NCI-H524 (cell line): ENCODE measurements around the gene SFSWAP.

Experiments used
- DNase-seq, 2 experiments: peaks; one replicate each; lab custom pipeline; 2025; lab: John Stamatoyannopoulos, UW

Gene SFSWAP

DNA sequence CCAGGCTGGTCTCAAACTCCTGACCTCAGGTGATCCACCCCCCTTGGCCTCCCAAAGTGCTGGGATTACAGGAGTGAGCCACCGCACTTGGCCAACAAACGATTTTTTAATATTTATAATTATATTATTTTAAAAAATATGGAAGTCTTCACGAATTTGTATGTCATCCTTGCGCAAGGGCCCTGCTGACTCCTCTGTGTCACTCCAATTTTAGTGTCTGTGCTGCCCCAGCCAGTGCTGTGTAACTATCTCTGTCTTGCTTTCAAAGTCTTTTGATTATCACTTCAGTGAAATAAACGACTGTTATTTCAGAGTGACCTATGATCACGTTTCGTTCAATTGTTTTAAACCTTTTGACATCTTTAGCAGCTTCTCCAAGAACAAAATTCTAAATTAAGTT lies 104.2 kb downstream of the SFSWAP start:
- no peak for DNase-seq

DNA sequence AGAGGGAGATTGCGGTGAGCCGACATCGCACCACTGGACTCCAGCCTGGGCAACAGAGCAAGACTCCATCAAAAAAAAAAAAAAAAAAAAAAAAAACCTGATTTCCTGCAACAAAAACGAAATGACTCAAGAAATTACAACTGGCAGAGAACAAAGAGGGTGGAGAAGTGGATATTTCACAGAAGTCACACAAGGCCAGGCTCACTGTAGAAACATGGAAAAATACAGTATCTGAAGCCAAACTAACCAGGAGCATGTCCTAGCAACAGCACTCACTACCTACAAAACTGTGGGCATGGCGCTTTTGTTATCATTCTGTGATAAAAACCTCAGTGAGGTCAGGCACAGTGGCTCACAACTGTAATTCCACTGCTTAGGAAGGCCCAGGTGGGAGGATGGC lies 105.6 kb downstream of the SFSWAP start:
- DNase-seq: no peak

DNA sequence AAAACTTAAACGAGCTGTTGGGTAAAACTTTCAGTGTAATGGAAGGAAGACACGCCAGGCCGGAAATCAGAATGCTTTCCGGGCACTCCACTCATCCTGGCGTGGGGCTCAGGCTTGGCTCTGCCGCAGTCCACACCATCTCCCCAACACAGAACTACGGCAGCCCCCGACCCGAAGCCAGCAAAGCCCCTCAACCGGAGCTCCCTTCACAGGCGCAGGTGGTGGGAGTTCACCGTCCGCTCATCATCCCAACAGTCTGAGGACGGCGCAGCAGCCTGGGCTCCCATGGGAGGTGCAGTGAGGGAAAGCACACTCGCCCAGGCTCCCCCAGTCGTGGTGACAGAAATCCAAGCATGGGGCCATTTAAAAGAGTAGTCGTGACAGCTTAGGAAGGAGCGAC lies 106.4 kb downstream of the SFSWAP start:
- DNase-seq: no peak

DNA sequence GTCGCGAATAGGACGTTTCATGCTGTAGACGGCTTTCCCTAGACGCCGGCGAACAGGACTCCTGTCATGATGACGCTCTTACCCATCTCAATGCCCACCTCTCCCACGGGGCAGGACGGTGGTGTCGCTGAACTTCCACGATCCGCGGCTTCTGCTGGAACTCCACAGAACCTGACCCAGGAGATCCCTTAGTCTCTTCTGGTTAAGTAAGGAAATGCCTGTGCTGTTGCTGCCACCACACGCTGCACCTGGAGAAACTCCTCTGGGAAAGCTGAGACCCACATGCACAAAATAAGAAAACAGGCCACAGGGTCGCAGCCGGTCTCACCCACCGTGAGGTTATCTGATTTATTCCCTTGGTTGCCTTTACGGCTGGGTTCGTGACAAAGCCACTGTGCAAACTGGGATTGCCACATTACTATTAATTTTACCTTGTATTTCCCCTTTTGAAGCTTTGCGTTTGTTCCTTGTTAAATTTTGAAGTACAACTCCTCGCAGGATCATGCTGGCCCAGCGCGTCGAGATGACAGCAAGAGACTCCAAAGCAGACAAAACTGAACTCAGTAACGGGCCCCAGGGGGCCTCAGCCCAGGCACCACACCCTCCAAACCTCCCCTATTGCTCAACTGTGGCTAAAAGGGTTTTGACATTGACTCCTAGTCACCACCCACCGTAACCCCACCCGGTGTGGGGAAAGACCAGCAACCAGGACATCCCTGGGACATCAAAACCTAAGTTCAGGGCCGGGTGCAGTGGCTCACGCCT lies 108.1 kb downstream of the SFSWAP start:
- no peak for DNase-seq

DNA sequence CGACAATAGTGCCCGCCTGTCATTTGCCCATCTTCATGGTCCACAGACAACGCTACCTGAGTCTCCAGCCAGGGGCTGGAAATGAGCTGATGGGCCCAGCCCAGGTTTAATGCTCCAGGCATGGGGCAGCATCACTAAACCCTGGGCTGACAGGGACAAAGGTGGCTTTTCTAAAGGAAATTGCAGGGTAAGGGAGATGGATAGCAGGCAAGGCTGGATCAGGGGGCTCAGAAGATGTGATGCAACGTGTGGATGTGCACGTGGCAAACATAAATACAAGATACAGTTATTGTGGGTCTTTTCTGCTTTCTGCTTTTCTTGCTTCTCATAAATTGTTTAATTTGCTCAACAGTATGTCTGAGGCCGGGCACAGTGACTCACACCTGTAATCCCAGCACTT lies 113.6 kb downstream of the SFSWAP start:
- no peak for DNase-seq

DNA sequence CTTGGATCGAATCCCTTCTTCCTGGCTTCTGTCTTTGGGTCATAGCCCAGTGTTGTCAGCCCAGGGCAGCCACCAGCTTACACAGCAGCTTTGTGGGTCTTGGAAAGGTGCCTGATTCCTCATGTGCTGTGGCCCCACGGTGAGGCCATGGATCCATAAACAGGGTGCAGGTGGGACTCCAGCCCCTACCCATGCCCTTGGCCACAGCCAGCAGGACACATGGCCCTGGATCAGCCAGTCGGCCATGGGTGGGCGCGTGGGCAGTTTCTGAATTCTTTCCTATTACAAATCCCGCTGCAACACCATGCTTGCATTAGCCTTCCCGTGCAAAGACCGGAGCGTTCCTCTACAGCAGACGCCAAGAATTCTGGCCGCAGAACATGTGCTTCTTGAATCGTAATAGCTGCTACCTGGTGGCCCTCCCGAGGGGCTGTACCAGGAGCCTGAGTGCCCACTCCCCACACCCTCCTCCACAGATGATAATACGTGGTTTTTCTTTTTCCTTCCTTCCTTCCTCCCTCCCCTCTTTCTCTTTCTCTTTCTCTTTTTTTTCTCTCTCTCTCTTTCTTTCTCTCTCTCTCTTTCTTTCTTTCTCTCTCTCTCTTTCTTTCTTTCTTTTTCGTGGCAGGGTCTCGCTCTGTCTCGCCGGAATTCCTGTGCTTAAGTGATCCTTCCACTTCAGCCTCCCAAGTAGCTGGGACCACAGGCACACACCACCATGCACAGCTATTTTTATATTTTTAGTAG lies 114.4 kb downstream of the SFSWAP start:
- no peak for DNase-seq

DNA sequence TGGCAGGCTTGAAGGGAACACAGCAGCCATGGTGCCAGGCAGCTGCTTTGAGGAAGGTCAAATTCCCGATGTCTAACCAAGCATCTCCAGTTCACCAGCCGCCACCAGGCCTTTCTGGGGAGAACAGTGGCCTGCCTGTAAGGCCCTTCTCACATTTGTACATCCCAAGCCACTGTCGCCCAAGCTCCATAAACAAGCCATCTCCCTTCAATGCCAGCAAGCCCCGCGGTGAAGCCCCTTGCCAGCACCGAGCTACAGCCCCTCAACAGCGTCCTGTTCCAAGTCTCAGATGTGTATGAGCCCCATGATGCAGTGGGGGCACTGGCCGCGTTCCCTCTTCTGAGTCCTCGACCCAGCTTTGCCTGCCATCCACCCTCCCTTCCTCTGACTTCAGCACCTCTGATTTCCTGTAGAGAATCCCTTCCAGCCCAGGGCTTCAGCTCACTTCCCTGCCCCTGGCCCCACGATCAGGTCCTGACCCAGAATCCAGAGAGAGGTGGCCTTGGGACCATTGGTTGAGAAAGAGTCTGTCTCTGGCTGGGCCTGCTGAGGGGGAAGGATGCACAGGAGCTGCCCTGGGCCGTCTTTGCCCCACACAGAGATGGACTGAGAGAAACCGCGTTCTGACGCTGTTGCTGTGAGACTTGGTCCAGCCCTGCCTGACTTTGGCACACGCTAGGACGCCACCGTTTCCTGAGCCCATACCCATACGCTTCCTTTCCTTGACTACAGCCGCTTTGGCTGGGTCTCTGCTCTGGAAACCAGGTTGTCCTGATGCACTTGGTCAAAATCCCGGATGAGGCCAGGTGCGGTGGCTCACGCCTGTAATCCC lies 115.4 kb downstream of the SFSWAP start:
- DNase-seq: no peak

DNA sequence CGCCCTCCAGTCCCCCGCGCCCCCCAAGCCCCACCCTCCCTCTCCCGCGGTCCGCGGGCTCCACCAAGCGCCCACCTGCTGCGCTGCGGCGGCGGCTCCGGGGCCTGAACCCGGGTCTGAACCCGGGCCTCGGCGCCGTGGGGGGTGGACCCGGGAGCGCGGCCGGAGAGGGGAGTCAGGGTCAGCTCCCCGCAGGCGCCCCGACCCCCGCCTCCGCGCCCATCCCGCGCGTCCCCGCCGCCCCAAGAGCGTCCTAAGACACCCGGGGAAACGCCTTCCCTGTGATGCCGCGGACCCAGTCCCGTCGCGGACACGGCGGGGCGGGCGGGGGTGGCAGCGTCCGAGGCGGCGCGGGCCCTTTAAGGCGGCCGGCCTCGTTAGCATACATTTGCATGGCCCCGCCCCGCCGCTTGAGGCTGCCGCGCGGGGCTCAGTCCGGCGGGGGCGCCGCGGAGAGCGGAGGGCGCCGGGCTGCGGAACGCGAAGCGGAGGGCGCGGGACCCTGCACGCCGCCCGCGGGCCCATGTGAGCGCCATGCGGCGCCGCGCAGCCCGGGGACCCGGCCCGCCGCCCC lies 117.2 kb downstream of the SFSWAP start, which contains the start of gene MMP17:
MMP17 (plus strand) TSS at position 433 of the 574 bp plus-strand sequence; CDS start at position 535, 102 bp downstream.
- DNase-seq: peak in 1 of 2 experiments; percentile 52

DNA sequence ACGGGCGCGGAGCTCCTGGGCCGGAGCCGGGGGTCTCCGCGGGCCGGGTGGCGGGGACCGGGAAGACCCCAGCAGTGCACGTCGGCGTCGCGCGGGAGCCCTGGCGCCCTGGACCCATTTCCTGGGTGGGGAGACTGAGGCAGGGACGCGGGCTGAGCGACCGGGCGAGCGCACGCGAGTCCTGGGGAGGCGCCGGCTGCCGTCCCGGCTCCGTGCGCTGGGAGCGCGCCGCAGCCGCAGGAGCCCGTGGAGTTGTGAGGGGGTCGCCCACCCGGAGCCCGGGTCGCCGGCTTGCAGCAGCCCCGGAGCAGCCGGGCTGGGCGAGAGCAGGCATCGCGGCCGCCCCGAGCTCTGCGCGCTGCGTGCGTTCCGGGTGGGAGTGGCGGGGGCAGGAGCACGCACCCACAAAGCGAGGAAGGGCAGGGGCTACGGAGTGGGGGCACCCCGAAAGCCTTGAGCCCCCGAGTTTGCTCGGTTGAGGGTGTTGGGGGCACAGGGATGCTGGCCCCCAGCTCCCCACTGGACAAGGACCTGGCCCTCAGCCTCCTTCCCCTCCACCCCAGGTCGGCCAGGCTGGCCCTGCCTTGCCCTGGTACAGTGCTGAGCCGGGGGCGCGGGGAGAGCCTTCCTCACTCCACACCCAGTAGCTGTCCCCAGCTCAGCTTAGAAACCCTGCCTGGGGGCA lies 117.9 kb downstream of the SFSWAP start:
- DNase-seq: peak in 1 of 2 experiments; percentile 52

DNA sequence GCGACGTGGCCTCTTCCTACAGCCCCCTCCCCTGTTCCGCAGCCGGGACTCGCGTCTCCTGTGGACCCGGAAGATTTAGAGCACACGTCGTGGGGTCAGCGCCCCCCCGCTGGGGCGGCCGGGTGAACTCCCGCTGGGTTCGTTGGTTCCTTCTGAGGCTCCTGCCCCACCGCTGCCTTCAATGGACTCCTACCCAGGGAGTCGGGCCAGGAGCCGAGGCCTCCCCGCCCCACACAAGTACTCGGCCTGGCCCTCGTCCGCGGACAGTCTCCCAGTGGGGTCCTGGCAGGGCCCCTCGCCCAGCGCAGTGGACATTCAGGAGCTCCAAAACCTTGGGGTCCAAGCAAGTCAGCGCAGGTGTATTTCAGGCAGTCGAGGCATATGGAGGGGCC lies 118.5 kb downstream of the SFSWAP start:
- peak in 1 of 2 experiments; percentile 52 for DNase-seq

DNA sequence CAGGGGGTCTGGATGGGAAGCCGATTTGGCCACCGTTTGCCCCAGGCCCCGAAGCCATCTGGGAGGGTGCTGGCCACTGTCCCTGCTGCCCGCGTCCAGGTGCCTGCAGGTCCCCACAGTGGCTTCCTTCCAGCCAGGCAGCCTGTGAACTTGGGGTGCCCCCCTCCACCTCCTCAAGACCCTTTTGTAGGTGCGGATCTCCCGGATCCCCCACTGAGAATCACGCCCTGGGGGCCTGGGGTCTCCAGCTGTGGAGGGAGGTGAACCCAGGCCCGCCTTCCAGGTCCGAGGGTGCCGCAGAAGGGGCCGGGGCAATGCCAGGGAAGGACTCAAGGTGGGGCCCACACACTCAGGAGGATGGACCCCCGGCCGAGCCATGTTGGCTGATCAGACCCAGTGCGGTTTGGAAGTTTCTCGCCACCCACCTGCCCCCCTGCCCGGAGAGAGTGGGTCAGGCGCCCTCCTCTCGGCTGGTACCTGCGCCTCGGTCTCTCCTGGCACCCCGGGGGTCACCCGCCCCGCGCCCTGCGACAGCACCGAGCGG lies 119.0 kb downstream of the SFSWAP start:
- DNase-seq: peak in 1 of 2 experiments; percentile 19

DNA sequence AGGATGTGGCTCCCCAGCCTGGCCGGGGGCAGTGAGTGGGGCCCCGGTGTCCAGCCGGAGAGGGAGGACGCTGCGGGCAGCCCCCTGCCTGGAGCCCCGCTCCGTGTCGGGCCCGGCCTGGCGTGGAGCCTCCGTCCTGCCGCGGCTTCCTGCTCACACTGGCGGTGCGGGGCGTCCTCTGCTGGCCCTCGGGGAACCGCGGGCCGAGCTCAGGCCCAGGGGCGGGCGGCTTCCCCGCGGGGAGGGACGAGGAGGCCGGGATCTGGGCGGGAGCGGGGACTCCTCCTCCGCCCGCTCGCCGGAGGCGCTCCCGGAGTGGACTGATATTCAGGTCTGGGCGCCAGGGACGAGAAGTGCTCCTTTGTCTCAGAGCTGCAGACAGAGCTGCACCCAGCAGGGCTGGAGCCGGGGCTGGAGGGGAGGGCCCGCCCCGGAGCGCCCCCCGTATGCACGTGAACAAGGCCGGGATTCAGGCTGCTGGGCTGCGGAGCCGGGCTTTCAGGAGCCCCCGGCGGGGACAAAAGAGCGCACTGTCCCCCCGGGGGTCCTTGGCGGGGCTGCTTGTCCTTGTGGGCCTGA lies 119.5 kb downstream of the SFSWAP start:
- DNase-seq: peak; percentile 29 to 61

DNA sequence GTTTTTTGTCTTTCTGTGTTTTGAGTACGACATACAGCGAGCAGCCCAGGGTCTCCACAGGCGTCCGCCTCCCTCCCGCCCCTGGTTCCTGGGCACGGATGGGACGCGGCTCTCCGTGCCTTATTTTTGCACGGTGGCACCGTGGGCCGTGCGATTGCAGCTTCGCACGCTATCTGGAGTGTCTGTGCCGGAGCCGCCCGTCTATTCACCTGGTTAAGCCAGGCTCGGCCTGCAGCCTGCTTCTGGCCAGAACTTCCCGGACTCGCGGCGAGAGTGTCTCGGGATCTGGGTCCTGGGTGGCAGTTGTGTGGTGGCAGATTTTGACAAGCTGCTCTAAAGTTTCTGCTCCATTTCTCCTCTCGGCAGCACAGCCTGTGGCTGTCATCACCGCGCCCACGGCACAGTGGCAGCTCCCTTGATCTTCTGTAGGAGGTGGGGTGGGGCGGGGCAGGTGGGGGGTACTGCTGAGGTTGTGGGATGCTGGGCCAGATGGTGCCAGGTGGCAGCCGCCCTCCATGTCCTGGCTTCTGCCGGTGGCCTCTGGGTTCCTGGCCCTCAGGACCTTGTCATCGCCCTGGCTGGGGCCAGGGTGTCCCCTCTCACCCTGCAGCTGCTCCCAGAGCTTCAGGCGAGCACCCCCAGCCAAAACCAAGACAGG lies 120.2 kb downstream of the SFSWAP start:
- DNase-seq: peak; percentile 70 to 85

DNA sequence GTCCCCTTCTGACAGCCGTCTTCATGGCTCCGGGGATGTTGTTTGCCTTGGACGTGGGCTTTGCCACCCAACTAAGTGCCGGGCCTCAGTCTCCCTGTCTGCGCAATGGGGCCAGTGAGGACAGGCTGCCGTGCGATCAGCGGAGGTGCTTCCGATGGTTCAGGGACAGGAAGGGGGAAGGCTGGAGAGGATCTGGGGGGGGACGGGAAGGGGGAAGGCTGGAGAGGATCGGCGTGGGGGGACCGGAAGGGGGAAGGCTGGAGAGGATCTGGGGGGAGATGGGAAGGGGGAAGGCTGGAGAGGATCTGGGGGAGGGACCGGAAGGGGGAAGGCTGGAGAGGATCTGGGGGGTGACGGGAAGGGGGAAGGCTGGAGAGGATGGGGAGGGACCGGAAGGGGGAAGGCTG lies 120.7 kb downstream of the SFSWAP start:
- peak; percentile 68 to 78 for DNase-seq

DNA sequence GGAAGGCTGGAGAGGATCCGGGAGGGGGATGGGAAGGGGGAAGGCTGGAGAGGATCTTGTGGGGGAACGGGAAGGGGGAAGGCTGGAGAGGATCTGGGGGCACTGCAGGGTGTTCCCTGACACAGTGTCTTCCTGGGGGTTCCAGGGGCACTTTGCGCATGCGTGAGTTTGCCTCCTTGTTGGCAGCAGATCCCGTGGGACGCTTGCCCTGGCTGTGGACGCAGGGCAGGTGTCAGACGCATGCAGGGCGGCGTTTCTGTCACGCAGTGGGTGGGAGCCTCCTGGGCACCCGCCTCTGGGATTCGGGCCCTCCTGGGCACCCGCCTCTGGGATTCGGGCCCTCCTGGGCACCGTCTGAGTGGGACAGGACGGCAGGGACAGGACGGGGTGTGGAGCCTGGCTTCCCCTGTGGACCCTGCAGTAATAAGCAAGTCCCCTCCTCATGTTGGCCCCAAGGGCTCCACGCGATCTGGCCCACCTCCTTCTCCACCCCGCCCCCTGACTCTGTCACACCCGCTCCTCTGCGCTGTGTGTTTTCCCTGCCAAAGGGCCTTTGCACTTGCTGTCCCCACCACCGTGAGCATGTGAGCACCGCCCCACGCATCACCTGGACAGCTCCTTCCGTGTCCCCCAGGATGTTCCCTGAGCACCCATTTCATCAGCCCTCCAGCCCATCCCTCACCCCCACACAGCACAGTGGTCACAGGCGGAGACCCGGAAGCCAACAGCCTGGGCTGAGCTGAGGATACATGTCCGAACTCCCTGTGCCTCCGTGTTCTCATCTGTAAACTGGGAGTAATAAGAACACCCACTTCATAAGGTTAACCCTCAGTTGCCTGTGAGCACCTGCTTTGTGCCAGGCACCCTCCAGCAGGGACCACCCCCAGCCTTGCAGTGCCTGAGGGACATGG lies 121.7 kb downstream of the SFSWAP start:
- peak; percentile 53 to 79 for DNase-seq

DNA sequence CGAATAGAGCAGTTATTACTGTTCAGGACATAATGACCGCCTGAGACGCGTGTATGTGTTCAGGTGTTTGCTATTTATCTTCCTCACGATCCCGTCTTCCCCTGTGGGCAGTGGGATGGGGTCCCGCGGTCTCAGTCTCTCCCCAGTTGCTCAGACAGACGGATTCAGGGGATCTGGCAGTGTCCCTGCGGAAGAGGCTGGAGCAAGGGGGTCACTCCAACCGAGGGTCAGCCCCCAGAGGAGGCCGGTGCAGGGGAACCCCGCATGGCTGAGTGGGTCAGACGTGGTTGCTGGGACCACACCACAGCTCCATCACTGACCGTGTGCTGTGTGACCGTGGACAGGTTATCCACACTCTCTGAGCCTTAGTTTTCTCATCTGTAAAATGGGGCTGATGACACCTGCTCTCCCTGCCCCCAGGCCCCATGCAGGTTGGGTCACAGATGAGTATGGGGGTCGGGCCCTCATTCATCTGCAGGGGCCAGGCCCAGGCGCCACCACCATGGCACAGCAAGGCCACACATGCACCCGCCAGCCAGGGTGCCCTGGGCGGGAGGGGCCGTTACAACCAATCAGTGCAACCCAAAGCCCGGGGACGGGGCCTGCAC lies 122.5 kb downstream of the SFSWAP start:
- DNase-seq: no peak

DNA sequence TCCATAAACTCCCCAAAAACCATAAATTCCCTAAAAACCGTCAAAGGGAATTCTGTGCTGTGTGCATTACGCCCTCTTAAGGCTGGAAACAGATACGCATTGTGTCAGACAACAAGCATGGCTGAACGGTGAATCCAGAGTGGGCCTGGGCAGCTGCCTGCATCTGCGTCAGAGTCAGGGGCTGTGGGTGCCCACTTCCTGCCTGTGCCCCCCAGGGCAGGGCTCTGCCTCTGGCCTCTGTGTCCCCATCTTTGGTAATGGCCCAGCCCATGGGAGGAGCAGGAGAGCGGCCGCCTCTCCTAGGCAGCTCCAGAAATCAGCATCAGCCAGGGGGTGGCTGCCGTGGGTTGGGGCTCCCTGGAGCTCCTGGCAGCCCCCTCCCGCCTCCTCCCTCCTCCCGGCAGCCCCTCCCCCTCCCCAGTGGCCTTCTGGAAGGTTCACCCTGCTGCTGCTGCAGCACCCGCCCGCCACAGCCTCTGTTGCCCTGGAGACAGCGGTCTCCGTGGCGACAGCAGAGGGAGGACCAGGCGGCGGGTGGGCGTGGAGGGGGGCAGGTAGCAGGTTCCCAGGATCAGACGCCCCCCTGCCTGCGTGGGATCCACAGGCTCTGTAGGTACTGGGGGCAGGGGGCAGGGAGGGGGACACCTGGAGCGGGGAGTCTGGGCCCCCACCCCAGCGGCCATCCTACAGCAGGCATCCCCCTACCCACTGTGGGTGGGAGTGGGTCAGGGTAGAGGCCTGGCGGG lies 123.2 kb downstream of the SFSWAP start:
- DNase-seq: peak in 1 of 2 experiments; percentile 28
